HG03460 (cell line): ENCODE results near the gene MAD1L1.

Experiments used
- ATAC-seq: cut with Tn5 transposase; IDR thresholded peaks from one replicate; pipeline ENCODE4 v1.9.1; 2021; ENCODE audit not compliant: unreplicated experiment

MAD1L1 gene

DNA sequence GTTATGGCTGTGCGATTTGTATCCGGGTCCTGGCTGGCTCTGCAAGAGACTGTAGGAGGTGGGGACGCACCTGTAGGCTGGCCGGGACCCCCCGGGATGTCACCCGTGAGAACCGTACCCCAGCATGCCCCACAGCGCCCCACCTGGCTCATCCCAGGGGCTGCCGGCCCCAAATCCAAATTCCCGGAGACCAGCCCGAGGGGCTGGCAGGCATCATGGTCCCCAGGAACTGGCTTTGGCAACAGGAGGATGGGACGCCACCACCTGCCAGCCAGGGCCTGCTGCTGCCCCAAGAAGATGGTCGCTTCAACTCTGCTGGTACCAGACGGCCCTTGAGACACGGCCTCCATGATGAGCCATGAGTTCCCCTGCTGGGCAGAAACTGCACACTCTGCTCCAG, 323.3 kb downstream of the MAD1L1 start:
- no peak for ATAC-seq

DNA sequence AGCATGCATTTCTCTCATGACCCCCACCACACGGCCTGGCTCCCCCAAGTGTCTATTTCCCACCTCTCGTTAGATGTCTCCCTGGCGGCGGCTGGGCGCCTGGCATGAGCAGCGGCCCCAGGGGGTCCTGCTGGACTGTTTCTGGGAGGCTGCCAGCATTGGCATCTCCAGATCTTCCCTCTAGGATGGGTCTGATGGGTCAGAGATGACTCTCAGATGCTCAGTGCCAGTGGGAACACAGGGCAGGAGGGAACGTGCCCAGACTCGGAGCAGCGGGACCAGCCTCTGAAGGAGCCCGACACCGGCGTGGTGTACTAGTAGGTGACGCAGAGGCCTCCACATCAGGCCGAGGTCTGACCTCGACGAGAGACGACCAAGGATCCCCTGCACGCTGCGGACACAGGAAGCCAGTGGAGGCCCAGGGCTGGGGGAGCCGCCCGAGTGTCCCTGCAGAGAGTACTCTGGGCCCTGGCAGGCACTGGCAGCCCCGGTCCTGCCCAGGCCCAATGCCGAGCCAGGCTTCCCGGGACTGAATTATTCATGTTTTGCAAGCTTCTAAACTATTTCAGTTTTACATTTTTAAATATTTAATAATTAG, 323.8 kb downstream of the MAD1L1 start:
- no peak for ATAC-seq

DNA sequence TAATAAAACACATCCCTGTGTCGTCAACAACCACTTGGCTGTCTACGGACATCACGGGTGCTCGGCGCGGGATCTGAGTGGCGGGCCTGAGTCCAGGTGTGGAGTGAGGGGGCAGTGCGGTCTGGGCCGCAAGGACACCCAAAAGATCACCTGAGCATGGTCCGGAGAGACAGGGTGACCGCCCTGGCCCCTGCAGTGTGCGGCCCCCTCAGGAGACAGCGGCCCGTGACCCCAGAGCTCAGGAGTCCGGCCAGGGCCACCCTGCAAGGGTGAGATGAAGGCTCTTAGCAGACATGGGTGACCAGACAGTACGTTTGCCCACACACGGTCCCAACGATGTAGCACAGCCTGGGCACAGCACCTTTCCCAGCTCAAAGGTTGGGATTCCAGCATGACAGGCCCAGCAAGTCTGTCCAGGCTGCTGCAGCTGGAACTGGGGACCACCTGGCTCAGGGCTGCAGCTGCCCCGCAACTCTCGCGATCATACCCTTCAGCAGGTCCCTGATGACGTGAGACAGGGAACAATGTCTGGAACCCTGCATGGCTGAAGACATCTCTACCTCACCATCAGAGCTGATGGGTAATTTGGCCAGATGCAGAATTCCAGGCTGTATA, 324.9 kb downstream of the MAD1L1 start:
- ATAC-seq: no peak

DNA sequence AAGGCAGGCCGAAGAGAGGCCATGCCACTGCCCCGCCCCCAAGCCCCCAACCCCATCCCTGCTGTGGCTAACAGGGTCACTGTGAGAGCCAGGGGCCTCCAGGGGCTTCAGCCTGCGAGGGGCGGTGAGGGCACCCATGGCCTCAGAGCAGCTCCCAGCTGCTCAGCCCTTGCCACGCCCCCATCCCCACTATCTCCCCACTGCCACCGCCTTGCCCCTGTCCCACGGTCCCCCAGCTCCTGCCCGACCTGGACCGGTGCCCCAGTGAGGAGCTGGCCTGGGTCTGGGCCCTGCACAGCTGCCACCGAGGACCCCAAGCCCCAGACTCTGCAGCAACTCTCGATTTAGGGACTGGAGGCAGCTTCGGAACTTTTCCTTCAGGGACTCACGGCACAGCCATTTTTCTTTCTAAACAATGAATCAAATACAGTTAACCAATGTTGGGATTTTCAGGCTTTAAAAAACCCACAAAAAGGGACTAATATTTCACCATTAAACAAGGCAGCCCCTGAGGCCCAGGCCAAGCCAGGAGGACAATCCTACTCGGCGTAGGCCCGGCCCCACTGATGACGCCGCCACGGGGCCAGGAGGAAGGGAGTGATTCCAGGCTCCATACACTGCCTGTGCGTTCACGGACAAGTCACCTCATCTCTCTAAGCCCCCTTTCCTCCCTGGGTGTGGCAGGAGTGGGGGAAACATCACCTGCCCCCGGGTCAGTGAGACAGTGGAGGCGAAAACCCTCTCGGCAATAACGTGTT, 325.6 kb downstream of the MAD1L1 start:
- no peak for ATAC-seq

DNA sequence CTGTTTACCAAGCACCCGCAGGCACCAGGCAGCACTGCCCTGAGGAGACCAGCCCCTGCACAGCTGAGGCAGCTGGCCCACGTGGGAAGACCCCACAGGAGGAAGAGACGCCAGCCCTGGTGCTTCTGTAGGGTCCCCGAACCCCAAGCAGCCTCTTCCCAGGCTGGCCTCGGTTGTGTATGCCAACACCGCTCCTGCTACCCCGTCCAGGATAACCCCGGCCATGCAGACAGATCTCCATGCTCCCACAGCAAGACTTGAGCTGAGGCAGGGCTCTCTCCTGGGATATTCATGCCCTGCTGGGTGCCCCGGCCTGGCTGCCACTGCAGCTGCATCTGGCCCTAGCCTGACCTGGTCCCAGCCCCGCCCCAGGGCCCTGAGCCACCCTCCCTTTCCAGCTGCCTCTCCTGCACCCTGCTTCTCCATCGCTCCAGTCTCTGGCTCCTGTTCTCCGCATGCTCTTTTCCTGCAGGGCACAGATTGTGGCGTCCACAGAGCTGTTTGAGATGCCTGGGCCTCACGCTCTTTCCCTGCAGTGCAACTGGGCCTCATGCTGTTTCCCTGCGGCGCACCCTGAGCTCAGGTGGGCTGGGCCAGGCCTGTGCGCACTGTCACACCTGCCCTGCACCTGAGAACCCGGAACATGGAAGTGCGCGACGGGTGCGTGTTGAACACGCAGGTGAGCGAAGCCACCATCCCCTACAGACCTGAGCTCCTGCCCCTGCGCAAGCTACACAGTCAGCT, 326.5 kb downstream of the MAD1L1 start:
- ATAC-seq: no peak

DNA sequence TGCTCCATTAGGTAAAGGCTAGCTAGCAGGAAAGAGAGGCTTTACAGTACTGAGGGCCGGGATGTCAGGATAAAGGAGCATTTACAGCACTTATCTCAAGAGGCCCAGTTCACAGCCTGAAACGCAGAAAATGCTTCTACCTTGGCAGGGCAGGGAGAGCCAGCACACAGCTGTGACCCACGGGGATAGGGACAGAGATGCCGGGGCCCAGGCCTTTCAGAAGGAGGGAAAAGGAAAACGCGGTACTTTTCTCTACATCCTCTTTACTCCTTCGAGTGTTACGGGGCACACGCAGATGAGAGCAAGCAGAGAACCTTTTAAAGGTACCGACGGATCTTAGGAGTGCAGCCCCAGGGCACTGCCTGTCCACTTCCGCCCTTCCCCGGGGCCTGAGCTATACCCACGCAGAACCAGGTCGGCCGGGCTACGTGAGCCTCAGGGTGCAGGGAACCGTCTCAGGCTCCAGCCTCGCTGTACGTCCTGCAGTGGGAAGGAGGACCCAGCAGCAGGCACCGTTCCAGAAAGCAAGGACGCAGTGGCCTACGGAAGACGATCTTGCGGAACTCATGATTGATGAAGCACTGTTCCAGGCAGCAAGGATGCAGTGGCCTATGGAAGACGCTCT, 330.4 kb downstream of the MAD1L1 start:
- ATAC-seq: no peak

DNA sequence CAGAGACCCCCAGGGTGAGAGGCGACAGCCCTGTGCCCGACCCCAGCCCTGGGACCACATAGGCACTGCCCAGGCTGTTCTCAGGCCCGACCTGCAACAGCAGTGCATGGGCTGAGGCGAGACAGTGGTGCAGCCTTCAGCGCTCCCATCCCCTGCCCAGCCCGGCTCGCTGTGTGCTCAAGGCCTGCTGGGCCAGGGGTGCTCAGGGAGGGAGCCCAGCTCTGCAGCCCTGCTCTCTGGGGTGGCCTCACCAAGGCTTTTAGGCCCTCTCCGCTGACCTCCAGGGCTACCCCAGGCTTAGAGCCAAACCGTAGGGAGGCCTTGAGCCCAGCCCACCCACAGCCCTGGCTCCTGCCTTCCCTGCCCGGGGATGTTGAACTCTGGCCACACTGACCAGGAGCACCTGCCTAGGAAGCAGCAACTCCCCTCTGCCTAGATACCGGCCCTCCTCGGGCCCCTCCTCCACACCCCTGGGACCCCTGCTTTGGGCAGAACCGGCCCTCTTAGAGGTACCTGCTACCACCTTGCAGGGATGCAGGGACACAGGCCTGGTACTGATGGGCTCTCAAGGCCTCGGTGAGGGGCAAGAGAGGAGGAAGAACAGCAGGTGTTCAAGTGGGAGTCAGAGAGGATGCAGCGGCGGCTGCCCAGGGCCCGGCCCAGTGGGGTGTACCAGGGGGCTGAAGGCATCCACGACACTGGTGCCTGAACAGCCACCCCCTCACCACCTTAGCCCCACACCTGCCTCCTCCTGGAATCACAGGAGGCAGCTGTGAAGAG, 331.1 kb downstream of the MAD1L1 start:
- ATAC-seq: no peak

DNA sequence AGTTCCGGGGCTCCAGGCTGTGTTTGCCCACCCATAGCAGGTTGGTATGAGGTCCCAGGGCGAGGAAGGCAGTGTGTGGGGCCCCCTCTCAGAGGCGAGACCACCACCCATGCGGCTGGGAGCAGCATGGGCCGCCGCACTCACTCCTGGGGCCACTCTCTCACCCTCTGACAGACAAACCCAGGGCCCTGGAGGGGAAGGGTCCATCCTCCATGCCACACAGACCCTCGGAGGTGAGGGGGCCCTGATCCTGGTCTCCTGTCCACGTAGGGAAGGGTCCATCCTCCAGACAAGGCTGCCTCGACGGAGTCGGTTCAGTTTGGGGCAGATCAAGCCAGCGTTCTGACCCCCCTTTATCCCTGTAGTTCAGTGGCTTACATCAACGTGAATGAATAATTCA, 331.9 kb downstream of the MAD1L1 start:
- no peak for ATAC-seq

DNA sequence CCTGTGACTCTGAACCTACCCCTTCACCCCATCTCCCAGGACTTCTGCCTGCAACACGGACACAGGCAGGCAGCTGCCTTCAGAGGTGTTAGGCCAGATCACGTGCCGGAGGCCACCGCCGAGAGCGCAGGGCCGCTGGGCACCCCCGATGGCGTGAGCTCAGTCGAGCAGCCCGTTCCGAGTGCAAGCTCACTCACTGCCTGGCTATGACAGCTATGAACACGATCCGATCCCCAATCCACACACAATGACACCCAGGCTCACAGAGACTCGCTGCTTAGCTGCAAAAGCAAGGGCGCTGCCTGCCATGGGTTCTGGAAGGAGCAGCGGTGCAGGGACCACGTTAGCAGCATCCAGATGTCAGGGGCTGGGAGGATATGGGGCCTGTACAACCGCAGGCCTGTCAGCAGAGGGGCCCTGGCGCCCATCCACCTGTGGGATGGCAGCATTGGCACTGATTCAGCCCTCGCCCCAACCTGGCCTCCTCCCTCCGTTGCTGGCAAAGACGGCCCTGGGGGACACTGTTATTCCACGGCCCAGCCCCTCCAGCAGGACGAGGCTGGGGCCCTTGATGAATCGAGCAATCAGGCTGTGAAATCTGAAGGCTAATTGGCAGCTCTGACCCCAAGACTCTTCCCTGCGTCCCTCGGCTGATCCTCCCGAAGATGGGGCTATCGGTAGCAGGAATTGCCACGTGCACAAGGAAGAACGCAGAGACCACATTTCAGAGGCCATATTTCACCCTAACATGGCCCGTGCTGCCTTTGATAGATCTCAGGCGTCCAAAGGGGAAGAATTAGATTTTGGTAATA, 332.6 kb downstream of the MAD1L1 start:
- no peak for ATAC-seq

DNA sequence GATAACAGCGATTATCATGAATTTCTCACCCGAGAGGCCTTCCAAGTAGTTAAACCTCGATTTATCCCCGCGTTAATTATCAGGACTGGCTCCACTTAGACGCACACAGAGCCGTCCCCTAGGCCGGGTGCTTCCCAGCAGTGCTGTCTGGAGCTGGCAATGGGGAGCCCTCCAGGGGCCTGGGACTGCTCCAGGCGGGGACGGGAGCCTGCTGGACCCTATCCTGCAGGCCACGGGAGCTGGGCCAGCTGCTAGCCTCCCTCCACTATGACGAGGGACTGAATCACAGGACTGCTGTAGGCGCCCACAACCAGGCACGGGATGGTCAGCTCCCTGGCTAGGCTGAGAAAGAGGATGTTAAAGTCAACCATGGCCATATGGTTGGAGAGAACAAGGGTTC, 333.5 kb downstream of the MAD1L1 start:
- ATAC-seq: no peak

DNA sequence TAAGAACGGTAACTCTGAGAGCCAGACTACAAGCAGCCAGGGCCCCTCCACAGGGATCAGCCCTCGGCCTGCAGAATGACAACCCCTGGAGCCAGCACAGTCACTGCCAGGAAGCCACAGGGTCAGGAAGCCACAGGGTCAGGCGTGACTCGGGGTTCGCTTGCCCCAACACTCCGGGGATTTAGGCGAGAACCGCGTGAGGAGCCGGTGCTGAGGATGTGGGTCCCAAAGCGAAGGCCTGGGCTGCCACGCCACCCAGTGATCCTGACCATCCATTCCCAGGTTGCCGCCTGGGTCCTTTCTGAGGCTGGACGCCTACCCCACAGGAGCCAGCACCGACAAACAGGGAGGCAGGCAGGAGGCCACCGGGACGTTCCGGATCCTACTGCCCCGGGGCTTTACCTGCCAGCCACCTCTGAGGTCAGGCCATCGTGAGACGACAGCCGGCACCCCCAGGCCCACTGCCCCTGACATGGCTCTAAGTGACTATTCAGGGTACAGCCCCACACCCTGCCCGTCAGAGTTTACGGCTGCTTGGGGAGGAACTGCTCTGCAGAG, 334.0 kb downstream of the MAD1L1 start:
- ATAC-seq: no peak

DNA sequence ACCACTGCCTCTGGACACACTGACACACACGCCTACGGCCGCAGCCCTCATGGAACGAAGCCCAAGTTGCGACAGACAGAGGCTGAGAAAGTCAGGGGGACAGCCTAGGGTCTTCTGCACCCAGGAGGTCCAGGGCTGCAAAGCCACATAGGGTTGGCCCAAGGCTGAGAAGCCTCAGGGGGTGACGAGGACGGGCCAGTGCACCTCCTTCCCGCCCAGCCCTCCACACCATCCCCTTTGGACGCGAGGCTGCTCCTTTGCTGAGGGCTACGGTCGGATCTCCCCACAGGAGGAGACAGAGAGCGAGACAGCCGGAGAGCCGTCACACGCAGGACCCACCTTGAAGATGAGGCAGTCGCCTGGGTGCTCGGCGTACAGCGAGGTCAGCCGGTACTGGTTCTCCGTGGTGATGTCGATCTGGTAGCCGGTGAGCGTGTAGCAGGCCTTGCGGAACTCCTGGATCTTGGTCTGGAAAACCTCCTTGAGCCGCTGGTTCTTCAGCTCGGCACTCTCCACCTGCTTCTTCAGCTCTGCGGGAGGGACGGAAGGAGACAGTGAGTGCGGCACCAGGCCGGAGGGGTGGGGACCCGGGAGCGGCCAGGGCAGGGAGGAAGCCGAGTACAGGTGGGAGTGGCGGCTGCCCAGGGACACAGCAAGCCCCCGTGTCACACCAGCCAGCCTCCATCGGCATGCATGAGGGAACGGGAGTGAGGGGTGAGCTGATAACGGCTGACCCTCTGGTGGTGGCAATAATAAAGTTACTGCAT, 334.7 kb downstream of the MAD1L1 start:
- no peak for ATAC-seq

DNA sequence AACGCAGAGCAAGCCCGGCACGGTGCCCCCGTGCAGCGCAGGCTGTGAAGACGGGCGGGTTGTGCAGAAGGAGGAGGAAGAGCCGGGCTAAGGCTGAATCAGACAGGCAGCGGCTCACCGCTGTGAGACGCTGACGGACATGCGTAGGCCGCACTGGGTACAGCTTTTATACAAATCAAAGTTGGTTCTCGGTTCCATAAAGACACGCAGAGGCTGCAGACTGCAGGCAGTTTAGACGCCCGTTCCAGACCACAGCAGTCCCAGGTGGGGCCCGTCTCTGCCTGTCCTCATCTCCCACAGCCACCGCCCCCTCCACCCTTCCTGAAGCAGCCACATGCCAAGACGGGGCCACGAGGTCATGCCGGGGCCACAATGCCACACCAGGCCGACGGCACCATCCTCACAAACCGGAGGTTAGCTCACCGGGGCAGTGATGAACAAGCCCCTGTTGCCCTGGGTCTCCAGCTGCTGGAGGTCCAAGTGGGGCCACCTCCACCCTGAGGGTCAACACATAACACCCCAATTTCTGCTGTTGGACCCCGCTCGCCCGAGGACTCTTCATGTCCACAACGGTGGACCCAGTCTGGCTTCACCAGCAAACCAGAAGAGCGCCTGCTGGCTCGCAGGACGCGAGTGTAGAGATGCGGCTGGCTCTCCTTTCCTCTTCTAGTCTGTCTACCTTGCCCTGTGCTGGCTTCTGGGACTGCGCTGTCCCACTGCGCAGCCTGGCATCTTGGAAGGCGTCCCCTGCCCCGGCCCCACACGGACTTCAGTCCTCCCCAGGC, 335.5 kb downstream of the MAD1L1 start:
- ATAC-seq: no peak

DNA sequence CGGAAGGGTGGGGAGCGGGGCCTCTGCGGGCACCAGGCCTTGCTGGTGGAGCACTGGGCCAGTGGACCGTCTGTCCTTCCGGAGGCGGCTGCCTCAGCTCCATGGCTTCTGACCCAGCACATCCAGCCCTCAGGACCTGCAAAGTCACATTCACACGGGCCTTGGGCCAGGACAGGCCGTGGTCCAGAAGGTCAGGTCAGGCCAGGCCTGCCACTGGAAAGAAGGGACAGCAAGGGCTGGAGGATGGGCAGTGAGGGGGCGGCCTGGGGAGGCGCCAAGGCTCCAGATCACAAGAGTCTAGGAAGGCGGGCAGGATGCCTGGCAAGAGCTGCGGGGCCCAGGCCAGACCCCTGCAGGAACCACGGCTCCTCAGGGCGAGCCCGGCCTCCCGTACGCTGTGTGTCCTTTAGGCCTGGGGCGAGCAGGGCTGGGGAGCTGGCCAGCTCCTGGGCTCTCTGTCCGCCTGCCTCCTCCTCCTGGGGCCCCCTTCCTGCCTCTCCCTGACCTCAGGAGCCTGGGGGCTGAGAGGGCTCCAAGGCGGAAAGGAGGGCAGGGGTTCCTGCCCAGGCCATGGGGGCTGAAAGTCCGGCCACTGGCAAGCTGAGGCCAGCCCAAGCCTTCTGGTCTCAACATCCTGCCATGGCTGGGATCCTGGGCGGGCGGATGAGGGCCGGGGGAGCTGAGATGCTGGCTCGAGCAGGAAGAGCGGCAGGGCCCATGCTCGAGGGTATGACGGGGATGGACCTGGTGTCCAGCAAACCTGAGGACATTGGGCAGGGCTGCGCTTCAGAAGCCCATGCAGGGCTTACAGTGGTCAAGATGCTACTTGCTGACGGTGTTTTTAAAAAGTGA, 336.9 kb downstream of the MAD1L1 start:
- ATAC-seq: no peak

DNA sequence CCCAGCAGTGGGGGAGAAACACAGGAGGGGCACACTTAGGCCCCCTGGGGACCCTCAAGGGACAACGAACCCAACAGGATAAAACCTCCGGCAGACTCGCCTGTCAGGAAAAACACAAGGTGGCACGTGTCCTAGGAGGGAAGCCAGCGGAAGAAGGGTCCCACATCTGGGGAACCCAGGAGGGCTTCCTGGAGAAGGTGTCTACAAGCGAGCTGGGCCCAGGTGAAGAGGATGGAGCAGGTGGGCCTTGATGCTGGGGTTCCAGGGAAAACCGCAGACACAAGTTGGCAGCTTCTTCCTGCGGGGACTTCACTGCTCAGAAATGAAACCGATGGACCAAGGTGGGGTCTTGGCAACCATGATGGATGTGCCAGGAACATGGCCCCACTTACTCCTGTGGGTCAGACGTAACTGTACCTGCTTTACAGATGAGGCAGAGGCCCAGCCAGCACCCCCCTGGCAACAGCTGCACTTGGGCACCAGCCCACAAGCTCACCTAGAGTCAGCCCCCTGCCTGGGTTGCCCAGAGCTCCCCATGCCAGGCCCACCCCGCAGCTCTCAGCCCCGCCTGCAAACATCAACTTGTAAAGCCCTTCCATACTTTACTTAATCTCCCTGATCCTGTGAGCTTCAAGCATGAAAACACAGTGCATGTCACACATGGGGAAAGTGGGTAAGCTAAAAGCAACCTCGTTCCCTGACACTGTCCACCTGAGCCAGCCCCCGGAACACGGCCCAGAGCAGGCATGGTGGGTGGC, 337.7 kb downstream of the MAD1L1 start:
- no peak for ATAC-seq

DNA sequence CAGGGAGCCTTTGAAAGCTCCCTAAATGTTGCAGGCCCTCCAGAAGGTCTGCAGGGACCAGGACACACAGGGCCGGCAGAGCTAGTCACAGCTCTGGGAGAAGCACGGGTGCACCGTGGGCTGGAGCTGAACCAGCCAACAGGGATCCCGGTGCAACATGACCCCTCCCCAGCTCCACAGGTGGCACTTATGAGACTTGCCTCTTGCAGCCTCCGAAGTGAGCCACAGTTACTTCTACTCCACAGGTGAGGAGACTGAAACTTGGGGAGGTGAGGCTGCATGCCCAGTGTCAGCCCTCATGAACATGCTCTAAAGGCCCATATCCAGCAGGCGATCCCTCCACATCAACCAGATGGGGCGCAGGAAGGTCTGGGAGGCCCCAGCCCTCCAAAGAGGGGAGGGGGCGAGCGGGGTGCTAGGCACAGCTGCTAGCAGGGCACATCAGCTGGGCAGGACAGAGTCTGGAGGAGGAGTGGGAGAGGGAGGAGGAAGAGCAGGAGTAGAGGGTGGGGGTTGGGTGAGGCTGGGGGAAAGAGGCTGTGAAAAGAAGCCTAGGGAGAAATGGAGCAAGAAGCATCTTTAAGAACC, 338.3 kb downstream of the MAD1L1 start:
- no peak for ATAC-seq
